ENCODE data around the gene COL1A1. TPM values are rescaled to one million over a fixed set of nuclear protein-coding genes. Genes with fewer than 3 reads are reported as not detected.

The COL1A1 gene
- total RNA-seq, 1 experiment from 2014 or later = 104 TPM

DNA sequence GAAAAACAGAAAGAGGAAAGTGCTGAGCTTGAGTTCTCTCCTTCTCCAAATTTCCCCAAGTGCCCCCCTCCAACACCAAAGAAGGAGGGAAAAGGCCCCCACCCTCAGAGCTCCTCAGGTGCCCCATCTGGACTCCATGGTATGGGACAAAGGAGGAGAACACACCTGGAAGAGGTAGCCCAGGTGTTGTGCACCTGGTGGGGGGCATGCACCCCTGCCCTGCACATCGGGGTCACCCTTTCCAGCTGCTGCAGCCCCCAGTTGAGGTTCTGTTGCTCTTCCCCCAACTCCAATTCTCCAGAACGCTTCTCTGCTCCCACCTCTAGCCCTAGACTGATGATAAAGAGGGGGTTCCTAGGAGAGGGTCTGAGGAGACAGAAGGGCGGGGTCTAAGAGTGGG, 3.0 kb upstream of the COL1A1 start:
- Histone ChIP-seq H3K4ac (ENCODE audit: low read depth, low read length) (no peak overlapping the region), H2AK5ac (ENCODE audit: insufficient read length, low read length) (no peak overlapping the region), H2BK20ac (ENCODE audit: low read depth, low read length, poor library complexity, severe bottlenecking) (no peak overlapping the region), H3K9ac (ENCODE audit: extremely low read depth, insufficient read length, low read length) (no peak overlapping the region), H3K23ac (ENCODE audit: insufficient read length, low read depth, low read length) (no peak overlapping the region), H3K9me3 (ENCODE audit: control insufficient read depth, low read depth, low read length) (no peaks in the 10 kb centered on the region), H4K5ac (ENCODE audit: insufficient read length, low read depth, low read length) (no peak overlapping the region), H3K27me3 (ENCODE audit: insufficient read depth, low read length) (peaks cover 7% of the 10 kb centered on the region; the same call in 1 of the 2 replicates), H3T11ph (ENCODE audit: low read length) (no peak overlapping the region), H2AFZ (ENCODE audit: low read length) (no peak overlapping the region), H4K20me1 (ENCODE audit: control insufficient read depth, insufficient read depth, insufficient read length) (no peaks in the 10 kb centered on the region), H3K4me2 (ENCODE audit: insufficient read depth, insufficient read length, low read length) (no peak overlapping the region), H3K4me1 (ENCODE audit: insufficient read depth, low read length) (peaks cover 13% of the 10 kb centered on the region), H3K14ac (ENCODE audit: insufficient read depth, low read length) (no peak overlapping the region), H3K56ac (ENCODE audit: insufficient read length, low read depth, low read length) (no peak overlapping the region), H4K8ac (replicated peaks; ENCODE audit: insufficient read length, low read depth, low read length) (no peak overlapping the region), H3K23me2 (ENCODE audit: insufficient read length, low read depth, low read length, poor library complexity, severe bottlenecking) (peaks cover 18% of the 10 kb centered on the region), H2BK12ac (ENCODE audit: insufficient read length, low read depth, low read length) (no peak overlapping the region), H3K18ac (ENCODE audit: insufficient read length, low read depth, low read length) (no peak overlapping the region), H2BK15ac (ENCODE audit: low read depth, low read length) (no peak overlapping the region), H3K27ac (ENCODE audit: insufficient read length, low read depth, low read length) (no peak overlapping the region), H3K79me2 (ENCODE audit: insufficient read depth, low read length) (no peaks in the 10 kb centered on the region), H3K79me1 (ENCODE audit: insufficient read depth, low read depth, low read length, poor library complexity, severe bottlenecking) (no peaks in the 10 kb centered on the region), H2BK120ac (ENCODE audit: low read depth, low read length, poor library complexity, severe bottlenecking) (no peak overlapping the region), H4K91ac (ENCODE audit: insufficient read length, low read depth, low read length) (no peak overlapping the region), H2BK5ac (ENCODE audit: insufficient read length, low read length) (no peak overlapping the region)
- Mint-ChIP-seq H3K27ac (no peak overlapping the region), H3K36me3 (ENCODE audit: insufficient read depth in 1 of 3, low read depth in 3 of 3) (no peaks in the 10 kb centered on the region; a peak in 1 of 7 replicates), H3K27me3 (ENCODE audit: low read depth) (peaks cover 62% of the 10 kb centered on the region), H3K9me3 (no peaks in the 10 kb centered on the region; a peak in 2 of 5 replicates), H3K4me3 (no peak overlapping the region), H3K4me1 (peaks cover 50 to 69% of the 10 kb centered on the region in 2 experiments)
- no CpG with 5 or more reads among the region's 3 CpGs for WGBS (ENCODE audit: extremely low coverage, insufficient read length, low lambda C conversion rate)
- no peak for DNase-seq
- TF ChIP-seq CTCF (conservative IDR thresholded peaks at IDR 0.05) = no peak

Measured in H9 (cell line).